ENCODE data around the gene DDOST. TPM values are rescaled to one million over a fixed set of nuclear protein-coding genes. Genes with fewer than 3 reads are reported as not detected.
A peak's percentile ranks its signal among the peaks of the same experiment; 100 is the strongest.
"Not testable (repeated sequence)": the region's sequence is repeated elsewhere in the genome, so short reads cannot be mapped to it uniquely, and the experiment has no call there.

DDOST gene
- total RNA-seq, 1 donor: 277 TPM

DNA sequence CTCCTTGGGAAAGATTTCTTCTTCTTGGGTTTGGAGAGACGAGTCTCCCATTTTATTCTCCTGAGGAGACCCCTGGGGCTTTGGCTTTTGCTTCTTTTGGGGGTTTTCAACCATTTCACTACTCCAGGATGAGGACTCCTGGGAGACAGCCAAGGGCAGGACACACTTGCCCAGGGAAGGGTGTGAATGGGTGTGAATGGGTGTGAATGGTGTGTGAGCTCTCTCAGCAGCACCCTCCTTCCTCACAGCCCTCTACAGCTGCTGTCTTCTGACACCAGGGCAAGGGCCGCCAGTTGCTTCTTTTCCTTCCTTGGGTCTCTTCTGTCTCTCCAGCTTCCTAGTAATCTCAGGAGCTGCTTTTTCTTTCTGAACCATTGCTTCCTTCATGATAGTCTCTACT, 32.5 kb upstream of the DDOST start:
- DNase-seq (ENCODE audit: low read depth in 2 of 3, low spot score in 2 of 3): no peak

DNA sequence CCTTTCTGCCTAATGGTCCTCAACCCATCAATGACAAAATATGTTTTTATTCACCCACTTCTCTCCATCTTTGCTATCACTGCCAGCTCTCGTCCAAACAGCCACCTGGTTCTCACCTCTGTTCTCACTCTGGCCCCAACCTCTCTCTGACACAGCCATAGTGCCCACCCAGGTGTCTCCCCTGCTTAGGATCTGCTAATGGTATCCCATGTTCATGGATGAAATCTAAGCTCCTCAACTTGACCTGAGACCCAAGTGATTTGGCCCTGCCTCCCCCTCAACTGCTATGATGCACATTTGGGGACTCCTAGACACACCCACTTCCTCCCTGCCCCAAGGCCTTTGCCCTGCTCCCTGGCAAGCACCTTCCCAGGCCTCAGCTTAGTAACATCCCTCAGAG, 30.7 kb upstream of the DDOST start:
- no peak for DNase-seq (ENCODE audit: low read depth in 2 of 3, low spot score in 2 of 3)

DNA sequence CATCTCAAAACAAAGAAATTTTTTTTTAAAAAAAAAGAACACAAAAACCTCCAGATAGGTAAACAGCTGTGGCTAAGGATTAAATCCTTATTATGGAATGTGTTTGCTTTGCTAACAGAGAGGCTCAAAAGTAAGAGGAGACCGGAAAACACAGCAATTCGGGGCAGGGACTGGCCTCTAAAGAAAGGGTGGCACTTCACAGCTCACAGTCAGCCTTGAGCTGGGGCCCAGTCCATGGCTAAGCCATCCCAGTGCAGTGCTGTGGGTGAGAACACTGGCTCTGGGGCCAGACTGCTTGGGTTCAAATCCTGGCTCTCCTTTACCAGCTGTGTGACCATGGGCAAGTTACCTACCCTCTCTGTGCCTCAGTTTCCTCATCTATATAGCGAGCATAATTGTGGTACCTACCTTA, 28.5 kb upstream of the DDOST start:
- no peak for DNase-seq (ENCODE audit: low read depth in 2 of 3, low spot score in 2 of 3)

DNA sequence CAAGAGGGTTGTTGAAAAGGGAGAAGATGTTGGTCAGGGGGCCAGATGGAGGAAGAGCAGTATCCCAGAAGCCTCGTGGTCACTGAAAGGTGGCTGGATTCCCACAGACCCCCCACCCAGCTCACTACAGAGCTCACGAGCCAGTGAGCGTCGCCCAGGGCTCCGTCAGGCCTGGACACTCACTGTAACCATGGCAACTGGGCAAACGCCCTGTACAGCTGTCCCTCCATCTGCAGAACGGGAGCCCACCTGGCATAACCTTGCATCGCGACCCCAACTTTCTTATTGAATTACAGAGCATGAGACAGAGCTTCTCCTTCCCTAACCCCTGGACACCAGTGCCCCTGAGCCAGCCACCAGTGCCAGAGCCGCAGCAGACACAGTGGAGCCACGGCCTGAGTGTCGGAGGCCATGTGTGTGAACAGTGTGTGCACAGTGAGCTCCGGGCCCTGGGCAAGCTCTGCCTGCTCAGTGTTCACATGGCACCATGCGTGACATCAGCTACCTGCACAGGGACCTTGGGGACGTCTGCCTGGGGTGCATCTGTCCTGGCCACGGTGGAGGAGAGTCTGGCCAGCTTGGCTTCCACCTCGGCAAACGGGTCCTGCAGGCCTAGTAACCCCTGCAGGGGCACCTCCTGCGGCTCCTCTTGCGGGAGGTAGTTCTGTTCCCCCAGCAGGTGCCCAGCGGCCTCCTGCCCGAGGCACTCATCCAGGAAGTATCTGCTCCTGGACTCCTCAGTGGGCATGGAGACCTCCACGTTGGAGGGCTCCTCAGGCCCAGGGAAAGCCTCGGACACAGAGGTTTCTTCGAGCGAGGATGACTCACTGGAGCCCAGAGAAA, 25.9 kb upstream of the DDOST start:
- no peak for DNase-seq (ENCODE audit: low read depth in 2 of 3, low spot score in 2 of 3)

DNA sequence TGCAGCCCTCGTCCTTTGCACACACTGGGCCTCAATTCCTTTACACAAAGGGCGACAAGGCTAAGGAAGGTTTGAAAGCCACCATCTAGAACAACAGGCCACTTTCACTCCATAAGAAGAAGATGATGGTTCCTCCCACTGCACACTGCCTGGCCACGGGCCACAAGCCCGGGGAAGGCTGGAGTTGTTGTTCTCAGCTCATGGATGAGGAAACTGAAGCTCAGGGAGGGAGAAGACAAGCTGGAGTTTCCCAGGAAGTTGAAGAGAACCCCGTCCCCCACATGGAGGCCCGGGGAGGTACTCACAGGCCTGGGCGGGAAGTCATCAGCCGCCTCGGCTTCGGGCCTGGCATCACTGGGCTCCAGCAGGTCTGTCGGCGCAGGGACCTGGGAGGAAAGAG, 24.6 kb upstream of the DDOST start:
- no peak for DNase-seq (ENCODE audit: low read depth in 2 of 3, low spot score in 2 of 3)

DNA sequence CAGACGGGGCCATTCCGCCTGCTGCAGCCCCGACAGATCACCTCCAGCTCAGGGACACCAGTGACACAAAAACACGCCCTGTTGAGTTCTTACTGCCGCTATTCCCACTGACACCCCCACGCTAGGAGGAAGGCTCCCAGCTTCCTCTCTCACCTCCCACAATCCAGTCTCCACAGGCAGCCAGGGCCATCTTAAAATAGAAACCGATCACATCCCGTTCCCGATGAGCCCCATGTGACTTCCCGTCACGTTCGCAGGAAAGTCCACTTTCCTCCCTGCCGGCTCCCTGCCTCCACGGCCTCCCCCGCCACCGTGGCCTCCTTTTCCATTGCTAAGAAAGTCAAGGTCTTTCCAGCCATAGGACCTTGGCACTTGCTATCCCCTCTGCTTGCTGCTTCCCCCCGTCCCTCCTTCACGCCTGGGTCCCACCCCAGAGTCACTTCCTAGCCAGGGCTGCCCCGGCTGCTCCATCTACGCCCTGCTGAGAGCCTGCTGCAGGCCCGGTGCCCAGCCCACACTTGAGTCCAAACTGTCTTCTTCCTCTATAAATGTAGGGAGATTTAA, 24.0 kb upstream of the DDOST start:
- DNase-seq (ENCODE audit: low read depth in 2 of 3, low spot score in 2 of 3): no peak

DNA sequence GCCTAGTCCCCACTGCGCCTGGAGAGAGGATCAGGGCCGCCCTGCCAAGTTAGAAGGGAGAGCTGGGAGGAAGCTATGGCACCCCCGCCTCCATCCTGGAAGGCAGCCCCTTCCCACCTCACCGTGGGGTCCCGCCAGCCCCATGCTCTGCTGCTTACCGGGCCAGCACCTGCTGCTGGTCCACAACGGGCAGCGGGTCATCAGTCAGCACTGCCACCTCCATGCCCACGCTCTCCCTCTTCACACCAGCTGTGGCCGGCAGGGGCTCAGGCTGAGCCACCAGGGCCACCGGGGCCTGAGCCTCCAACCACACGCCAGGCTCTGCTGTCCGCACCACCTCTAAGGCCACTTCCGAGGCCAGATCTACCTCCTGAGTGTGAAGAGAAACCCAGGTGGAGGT, 23.5 kb upstream of the DDOST start:
- DNase-seq (ENCODE audit: low read depth in 2 of 3, low spot score in 2 of 3): no peak

DNA sequence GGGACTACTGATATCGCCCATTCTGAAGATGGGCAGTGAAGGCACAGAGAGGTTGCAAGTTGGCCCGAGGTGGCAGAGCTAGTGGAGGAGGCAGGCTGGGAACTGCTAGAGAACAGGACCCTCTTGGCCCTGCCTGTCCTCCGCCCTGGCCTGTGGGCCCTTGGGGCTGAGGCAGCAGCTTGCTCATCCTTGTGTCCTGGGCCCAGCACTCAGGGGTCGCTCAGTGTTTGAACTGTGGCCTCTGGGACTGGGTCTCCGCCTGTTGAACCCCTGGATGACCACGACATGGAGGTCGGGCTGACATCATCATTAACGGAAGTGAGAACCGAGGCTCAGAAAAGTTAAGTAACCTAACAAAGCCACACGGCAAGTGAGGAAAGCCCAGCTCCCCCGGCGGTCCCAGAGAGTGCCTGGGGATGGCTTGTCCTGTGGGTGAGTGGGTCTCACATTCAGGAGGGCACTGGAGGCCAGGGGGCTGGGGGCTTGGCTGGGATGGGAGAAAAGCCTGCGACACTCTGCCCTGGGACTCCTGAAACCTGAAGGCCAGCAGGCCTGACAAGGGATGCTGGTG, 23.0 kb upstream of the DDOST start:
- DNase-seq (ENCODE audit: low read depth in 2 of 3, low spot score in 2 of 3): no peak

DNA sequence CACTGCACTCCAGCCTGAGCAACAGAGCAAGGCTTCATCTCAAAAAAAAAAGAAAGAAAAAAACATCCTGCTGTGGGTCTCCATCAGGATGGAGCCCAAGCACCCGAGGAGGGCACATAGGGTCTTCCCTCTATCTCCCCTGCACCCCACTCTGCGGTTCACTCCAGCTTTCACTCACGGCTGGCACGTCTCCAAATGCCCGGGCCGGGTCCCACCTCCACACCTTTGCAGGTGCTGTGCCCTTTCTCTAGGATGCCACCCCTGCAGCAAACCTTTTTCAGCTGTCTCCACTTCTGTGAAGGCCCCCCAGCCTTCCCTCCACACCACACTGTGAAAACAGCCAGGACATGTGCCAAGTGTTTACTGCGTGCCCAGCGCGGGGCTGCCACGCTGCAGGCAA, 22.4 kb upstream of the DDOST start:
- DNase-seq (ENCODE audit: low read depth in 2 of 3, low spot score in 2 of 3): no peak

DNA sequence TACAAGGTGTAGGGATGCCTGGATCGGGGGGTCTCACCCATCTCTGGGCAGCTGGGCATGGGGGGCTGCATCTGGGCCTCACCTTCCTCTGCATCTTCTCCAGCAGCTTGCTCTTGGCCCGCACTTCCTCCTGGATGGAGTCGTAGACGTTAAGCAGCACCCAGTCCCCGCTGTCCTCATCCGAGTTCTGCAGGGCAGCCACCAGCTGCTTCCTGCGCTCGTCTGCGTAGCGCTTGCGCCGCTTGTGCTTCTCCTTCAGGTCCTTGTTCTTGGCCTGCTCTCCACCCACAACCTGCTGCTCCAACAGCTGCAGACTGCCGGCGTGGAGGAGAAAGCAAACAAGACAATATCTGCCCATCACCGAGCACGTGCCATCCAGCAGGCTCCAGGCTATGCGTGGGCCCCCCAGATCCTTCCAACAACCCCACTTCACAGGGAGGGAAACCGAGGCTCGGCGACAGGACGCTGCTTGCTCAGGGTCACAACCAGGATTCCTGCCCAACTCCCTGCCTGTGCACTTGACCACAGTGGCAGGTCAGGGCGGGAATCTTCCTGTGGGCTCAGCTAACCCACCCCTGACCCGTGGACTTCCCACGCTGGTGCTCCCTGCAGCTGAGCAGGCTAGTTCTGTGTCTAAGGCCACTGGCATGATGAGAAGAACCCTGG, 21.5 kb upstream of the DDOST start:
- DNase-seq (ENCODE audit: low read depth in 2 of 3, low spot score in 2 of 3): peak in 2 of 3 donors; percentile 44 to 51

DNA sequence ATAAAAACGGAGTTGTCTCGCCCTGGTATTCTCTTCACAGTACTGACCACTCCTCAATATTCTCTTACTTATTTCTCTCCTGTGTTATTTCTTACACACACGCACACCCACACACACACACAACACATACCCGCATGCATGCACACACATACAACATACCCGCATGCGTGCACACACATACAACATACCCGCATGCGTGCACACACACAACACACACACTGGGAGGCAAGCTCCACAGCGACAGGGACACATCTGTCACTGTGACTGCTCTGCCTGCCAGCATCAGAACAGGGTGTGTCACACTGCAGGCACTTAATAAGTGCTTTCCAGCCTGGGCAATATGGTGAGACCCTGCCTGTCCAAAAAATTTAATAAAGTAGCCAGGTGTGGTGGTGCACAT, 20.8 kb upstream of the DDOST start:
- no peak for DNase-seq (ENCODE audit: low read depth in 2 of 3, low spot score in 2 of 3)

DNA sequence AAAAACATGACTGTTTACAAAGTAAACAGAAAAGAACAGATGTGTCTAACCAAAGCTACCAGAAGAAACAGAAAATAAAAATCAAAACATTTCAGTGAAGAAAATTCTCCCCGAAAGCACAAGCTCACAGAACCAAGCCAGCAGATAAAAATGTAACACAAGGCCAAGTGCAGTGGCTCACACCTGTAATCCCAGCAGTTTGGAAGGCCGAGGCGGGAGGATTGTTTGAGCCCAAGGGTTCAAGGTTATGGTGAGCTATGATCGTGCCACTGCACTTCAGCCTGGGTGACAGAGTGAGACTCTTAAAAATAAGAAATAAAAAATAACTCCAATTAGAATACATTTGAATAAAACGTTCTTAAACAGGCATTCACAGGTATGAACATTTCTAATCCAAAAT, 19.1 kb upstream of the DDOST start:
- no peak for DNase-seq (ENCODE audit: low read depth in 2 of 3, low spot score in 2 of 3)

DNA sequence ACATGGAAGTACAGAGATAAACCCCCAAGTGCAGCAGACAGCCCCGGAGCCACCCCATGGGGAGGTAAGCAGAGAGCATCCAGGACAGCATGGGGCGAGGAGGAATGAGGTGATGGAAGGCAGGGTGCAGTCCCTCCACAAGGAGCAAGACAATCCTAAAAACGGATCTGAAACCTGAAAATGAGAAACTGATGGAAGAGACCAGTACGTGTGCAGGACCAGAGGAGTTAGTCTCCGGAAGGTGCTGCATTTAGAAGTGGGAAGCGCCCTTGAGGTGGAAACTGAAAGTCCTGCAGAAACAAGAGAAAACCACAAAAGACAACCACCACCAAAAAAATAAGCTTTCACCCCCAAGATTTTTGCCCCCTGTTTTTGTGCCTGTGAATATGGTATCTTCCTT, 17.4 kb upstream of the DDOST start:
- DNase-seq (ENCODE audit: low read depth in 2 of 3, low spot score in 2 of 3): no peak

DNA sequence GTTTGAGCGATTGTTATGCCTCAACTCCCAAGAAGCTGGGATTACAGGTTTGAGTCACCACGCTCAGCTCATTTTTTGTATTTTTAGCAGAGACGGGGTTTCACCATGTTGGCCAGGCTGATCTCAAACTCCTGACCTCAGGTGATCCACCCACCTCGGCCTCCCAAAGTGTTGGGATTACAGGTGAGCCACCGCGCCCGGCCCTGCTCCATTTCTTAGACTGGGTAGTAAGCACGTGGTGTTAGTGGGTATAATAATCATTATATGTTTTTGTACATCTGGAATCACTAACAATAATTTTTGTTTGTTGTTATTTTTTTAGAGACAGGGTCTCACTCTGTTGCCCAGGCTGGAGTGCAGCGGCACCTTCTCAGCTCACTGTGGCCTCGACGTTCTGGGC, 12.5 kb upstream of the DDOST start:
- not testable (repeated sequence) for DNase-seq (ENCODE audit: low read depth in 2 of 3, low spot score in 2 of 3)

DNA sequence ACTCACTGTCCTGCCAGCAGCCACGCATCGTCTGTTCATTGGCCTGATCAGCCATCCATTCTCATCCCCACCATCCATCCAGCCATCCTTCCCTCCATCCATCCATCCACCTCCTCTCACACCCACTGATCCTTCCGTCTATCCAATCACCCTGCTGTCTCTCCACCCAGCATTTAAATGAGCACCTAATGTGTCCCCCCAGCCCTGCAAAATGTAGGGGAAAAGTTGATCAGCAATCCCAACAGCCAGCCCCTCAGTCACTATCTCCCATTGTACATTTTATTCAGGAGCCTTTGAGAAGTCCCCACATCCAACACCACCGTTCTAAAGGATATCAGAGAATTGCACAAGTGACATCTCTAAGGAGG, 11.1 kb upstream of the DDOST start:
- DNase-seq (ENCODE audit: low read depth in 2 of 3, low spot score in 2 of 3): no peak

DNA sequence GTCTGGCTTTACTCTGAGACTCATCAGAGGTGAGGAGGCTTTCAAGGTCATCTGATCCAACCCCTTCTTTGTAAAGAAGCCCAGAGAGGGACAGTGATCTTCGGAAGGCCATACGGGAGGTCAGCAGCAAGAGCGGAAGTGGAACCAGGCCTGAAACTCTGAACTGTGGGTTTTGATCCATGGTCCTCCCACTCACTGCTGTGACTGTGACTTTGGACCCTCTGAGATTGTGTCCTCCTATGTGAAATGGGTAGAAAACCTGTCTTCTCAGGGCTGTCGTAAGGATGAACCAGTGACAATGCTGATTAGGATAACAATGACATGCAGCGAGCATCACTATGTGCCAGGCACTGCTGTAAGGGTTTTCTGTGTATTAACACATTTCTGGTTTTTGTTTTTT, 9.8 kb upstream of the DDOST start:
- DNase-seq (ENCODE audit: low read depth in 2 of 3, low spot score in 2 of 3): no peak

DNA sequence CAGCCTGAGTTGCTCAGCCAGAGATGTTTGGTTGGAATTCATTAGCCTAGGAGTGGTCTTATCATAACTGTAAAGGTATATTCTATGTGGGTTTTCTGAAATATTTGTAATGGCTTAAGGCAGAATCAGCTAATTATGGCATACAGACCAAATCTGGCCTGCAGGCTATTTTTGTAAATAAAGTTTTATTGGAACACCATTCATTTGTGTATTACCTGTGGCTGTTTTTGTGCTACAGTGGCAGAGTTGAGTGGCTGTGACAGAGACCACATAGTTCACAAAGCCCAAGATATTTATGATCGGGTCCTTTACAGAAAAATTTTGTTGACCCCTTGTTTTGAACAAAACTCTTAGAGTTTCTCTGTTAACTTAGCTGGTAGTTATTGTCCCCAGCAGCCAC, 7.4 kb upstream of the DDOST start:
- DNase-seq (ENCODE audit: low read depth in 2 of 3, low spot score in 2 of 3): no peak

DNA sequence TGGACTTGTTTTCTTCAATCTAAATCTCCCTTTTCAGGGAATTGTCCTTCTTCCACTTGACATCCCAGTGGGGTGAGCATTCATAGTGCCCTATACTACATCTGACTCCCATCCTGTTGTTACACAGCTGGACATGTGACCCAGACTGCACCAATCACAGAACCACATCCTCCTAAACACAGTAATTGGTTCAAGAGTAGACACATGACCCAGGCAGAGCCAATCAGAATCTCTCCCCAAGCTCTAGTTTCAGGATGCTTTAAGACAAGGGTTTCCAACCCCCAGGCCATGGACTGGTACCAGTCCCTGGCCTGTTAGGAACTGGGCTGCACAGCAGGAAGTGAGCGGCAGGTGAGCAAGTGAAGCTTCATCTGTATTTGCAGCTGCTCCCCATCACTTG, 5.6 kb upstream of the DDOST start:
- DNase-seq (ENCODE audit: low read depth in 2 of 3, low spot score in 2 of 3): peak in 1 of 3 donors; percentile 14

DNA sequence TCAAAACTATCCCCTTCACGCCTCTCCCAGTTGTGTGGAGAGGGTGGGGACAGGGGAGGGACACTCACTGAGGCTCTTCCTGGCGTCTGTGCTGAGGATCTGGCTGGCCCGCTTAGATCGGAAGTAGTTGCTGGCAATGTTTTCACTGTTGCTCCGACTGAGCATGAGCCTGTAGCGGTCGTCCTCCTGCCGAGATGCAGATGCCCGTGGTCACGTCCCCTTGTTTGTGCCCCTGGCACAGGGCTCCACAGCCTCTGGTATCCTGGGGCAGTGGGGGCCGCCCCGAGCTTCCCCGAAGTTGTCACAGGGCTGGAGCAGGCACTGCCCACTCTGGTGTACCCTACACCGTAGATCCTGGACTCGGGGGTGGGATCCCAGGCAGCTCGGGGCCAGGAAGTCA, 5.0 kb upstream of the DDOST start:
- DNase-seq (ENCODE audit: low read depth in 2 of 3, low spot score in 2 of 3): no peak

DNA sequence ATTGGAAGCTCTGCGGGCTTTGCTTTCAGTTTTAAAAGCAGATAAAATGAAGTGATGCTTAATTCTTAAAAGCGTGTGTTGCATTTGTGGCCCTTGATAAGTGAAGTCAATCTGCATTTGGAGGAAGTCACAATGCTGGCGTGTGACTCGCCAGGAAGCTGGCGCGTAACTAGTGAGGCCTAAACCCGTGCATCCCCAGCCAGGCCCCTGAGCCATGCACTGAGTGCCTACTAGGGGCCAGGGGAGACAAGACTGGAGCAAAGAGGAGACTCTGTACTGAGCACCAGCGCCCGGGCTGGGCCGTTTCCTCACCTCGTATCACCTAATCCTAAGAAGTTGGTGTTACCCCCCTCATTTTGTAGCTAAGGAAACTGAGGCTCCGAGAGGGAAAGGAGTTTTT, 4.6 kb upstream of the DDOST start:
- peak in 2 of 3 donors; percentile 30 to 42 for DNase-seq (ENCODE audit: low read depth in 2 of 3, low spot score in 2 of 3)

DNA sequence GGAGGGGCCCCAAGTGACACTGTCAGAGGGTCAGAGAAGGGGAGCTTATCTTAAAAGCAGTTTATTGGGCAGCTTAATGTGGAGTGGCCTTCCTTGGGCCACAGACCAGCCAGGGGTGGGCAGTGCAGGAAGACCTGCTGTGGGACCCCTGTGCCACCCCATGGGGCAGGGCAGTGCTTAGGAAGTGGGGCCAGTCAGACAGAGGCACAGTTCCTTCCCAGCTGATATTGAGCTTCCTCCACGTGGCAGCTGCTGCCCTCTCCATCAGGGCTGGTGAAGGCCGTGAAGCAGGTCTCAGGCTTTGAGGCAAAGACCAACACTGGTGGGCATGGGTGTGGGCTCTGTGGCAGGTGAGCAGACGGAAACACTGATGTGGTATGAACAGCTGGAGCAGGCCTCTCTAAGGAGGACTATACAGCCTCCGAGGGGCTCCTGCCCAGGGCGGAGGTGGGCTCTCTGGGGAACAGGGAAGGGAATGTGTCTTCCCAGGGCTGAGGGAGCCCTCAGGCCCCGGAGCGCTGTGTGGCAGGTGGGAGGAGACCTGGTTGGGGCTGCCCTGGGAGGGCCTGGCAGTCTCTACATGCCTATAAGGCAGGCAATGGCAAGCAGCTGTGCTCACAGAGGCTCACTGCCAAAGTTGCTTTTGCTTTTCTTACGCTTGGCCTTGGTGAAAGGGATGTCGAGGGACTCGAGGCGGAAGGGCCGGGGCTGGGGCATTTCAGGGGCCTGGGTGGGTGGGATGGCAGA, 3.0 kb upstream of the DDOST start:
- no peak for DNase-seq (ENCODE audit: low read depth in 2 of 3, low spot score in 2 of 3)
